GM20000 (cell line): ENCODE measurements around the gene TEX54.
"Not testable (repeated sequence)": the region's sequence is repeated elsewhere in the genome, so short reads cannot be mapped to it uniquely, and the experiment has no call there.

Experiments used
- DNase-seq: peaks from one replicate; pipeline ENCODE4 v3.0.0; 2012; ENCODE audit warnings: low spot score
- TF ChIP-seq, protein P1 (sequence below): IDR thresholded peaks from 2 replicates; pipeline ENCODE4 v1.5.1; 2012; ENCODE audit warnings: mild to moderate bottlenecking, control low read depth; ENCODE audit errors: extremely low read depth, missing control alignments

Gene TEX54

DNA sequence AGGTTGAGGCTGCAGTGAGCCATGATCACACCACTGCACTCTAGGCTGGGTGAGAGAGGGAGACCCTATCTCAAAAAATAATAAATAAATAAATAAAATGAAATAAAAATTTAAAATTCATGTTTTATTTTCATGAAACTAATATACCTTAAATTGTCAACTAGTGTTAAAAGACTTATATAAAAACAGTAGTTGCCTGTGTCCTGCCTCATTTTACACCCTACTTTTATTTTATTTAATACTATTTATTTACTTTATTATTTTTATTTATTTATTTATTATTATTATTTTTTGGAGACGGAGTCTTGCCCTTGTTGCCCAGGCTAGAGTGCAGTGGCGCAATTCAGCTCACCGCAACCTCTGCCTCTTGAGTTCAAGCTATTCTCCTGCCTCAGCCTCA, 11.5 kb upstream of the TEX54 start:
- DNase-seq: no peak
- TF ChIP-seq, protein P1, sequence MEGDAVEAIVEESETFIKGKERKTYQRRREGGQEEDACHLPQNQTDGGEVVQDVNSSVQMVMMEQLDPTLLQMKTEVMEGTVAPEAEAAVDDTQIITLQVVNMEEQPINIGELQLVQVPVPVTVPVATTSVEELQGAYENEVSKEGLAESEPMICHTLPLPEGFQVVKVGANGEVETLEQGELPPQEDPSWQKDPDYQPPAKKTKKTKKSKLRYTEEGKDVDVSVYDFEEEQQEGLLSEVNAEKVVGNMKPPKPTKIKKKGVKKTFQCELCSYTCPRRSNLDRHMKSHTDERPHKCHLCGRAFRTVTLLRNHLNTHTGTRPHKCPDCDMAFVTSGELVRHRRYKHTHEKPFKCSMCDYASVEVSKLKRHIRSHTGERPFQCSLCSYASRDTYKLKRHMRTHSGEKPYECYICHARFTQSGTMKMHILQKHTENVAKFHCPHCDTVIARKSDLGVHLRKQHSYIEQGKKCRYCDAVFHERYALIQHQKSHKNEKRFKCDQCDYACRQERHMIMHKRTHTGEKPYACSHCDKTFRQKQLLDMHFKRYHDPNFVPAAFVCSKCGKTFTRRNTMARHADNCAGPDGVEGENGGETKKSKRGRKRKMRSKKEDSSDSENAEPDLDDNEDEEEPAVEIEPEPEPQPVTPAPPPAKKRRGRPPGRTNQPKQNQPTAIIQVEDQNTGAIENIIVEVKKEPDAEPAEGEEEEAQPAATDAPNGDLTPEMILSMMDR: no peak

DNA sequence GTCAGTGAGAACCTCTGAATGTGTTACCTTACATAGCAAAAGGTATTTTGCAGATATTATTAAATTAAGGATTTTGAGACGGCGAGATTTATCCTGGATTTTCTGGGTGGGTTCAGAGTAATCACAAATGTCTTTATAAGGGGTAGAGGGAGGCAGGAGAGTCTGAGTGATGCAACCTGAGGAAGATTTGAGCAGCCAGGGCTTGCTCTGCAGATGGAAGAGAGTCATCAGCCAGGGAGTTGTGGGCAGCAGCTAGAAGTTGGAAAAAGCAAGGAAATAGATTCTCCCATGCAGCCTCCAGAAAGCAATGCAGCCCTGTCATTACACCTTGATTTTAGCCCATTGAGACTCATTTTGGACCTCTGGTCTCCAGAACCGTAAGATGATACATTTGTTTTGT, 10.8 kb upstream of the TEX54 start:
- no peak for DNase-seq
- TF ChIP-seq, protein P1: no peak

DNA sequence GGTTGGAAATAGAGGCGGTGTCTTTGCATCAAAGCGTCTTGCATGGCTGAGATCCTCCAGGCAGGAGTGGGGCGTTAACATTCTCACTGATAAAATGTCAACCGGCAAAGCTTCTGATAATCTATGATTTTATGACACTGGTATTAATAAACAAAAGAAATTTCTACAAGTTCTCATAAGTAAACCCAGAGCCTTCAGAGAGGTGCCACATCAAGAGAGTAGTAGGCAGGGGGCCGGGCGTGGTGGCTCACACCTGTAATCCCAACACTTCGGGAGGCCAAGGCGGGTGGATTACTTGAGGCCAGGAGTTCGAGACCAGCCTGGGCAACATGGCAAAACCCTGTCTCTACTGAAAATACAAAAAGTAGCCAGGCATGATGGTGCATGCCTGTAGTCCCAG, 10.2 kb upstream of the TEX54 start:
- not testable (repeated sequence) for DNase-seq

DNA sequence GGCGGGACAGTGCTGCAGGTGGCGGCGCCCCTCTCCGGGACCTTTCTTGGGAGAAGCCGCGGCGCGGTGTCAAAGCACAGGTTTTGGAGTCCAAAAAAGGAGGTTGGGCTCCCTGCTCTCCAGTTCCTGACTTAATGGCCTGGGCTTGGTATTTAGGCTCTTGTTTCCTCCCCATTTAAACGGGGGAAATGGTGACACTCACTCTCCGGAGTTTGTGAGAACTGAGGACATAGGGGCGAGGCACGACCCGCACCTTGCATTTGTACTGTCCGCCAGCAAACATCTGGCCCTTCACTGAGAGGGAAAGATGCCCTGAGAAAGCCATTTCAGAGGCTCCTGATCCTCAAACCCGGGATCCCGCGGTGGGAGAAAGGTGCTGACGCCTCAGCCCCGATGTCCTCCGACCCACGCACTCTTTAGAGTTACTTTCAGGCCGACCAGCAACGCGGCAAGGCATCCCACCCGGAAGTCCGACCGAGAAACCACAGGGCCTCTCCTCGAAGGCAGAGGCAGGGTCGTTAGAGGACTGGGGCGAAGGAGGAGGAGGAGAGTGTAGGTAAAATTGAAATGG, 9.6 kb upstream of the TEX54 start:
- peak; percentile 26 for DNase-seq

DNA sequence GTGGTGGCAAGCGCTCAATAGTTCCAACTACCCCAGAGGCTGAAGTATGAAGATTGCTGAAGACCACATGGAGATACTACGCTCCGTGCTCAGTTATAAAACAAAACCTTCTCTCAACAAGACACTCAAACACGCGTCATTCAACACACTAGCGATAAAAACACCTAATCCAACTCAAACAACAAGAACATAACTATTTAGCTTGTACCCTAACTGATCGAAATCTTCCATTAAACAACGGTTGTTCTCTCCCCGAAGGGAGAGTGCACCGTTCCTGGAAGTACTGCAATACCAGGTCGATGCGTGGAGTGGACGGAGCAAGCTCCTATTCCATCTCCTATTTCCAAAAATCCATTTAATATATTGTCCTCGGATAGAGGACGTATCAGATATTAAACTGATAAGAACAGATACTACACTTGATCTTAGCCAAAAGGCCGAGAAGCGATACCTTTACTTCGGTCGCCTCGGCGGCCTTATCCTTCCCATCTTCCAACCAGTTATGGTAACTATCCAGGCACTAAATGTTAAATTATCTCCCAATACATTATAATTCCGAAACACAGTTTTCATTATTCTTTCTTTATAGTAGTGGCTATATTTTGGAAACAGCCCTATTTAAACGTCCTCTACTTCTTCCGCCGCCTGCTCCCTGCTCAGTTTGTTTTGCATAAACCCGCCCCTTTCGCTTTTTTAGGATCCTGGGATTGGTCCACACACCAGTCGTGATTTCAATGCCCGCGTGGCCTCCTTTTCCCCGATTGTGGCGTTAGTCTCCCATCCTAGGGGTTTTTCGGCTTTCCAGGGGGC, 8.9 kb upstream of the TEX54 start:
- TF ChIP-seq, protein P1: no peak

More for the DNA sequence above, 9.6 kb upstream of the TEX54 start:
- TF ChIP-seq, protein P1: no peak

DNA sequence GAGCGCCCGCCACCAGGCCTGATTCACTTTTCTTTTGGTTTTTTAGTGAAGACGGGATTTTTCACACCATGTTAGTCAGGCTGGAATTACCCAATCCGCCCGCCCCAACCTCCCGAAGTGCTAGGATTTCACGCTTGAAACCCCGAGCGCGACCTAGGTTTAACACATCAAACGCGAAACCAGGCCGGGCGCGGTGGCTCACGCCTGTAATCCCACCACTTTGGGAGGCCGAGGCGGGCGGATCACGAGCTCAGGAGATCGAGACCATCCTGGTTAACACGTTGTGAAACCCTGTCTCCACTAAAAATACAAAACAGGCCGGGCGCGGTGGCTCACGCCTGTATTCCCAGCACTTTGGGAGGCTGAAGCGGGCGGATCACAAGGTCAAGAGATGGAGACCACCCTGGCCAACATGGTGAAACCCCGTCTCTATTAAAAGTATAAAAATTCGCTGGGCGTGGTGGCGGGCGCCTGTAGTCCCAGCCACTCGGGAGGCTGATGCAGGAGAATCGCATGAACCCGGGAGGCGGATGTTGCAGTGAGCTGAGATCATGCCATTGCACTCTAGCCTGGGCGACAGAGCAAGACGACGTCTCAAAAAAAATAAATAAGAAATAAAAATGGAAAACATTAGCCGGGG, 8.2 kb upstream of the TEX54 start:
- not testable (repeated sequence) for DNase-seq

More for the DNA sequence above, 8.9 kb upstream of the TEX54 start:
- DNase-seq: peak; percentile 87

DNA sequence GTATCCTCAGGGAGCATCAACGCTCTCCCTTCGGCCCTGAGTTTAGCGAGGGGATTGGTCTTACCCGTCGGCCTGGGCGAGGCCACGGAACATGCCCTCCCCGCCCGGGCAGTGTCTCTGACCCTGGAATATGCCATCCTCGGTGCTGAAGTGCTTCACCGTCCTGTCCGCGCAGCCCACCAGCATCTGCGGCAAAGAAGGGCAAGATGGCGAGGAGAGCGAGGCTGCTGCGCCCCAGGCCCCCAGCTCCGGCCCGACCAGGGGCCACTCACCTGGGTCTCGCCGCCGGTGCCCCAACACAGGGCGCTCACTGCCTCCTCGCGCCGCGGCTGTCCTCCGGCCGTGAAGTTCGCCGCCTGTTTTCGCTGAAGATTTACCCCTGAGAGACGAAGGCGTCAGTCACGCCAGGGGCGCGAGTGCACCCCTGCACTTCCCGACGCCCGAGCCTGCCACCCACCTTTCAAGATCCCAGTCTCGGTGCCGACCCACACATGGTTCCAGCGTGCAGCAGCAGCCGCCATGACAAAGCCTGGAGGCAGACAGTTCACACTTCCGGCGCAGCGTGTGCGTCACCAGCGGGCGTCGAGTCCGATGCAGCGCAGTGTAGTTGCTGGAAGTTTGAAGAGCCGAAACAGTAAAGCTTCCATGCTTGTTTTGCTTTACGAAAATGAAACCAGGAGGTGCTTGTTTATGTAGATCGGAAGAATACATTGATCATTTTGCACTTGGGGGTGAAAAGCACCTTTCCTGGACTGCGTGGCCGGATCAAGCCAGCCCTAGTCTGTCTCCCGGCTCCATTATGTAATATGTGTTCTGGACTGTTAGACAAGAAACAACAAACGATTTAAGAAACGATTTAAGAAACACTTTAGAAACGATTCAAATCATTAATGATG, 6.7 kb upstream of the TEX54 start, which contains the start of gene WDR74:
TSS of gene WDR74 (minus strand) at position 541 of the 896 bp plus-strand sequence. CDS start at position 521, 20 bp downstream.
- TF ChIP-seq, protein P1: no peak
- DNase-seq: peak; percentile 88
